ENCODE data around the gene GALNT9.
A peak's percentile ranks its signal among the peaks of the same experiment; 100 is the strongest.

The GALNT9 gene

DNA sequence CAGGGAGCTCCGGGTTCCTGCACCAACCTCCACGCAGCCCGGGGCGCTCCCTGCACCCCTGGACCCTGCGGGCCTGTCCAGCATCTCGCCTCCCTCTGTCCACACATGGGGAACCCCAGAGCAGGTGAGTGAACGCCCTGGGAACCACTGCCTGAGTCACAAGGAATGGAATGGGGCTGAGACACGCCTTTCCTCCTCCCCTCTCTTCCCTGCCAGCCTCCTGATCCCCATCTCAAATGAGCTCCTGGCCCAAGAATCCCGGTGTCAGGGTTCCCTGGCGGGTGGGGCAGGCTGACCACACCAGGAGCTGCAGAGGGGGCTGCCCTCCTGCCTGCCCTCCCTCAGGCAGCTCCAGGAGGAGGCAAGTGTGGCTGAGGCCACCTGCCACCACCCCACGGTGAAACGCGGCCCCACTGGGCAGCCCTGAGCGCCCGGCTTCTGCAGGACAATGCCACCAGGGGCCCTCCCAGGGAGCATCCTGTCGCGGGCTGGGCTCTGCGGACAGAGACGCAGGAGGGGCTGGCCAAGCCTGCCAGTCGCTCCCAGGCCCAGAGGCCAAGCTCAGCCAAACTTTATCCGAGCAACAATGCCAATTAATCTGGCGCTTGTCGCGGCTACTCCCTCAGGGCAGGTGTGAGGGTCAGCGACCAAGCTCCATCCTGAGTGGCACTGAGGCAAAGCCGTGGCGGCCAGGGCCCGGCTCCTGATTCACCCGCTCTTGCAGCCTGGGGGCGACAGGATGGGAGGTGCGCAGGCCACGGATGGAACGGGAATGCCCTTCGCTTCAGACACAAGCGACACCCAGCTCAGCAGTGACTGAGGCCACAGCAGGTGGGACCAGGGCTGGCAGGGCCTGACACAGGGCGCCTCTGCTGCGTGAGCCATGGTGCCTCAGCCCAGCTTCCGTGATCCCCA, 44.3 kb downstream of the GALNT9 start:
- Mint-ChIP-seq H3K27ac (no peak overlapping the region), H3K4me3 (no peak overlapping the region), H3K4me1 (peaks cover 18% of the 10 kb centered on the region), H3K9me3 (peaks cover 4% of the 10 kb centered on the region), H3K36me3 (no peaks in the 10 kb centered on the region), H3K27me3 (peaks cover 72% of the 10 kb centered on the region)
- CTCF ChIA-PET, result interaction anchor here (1.3 kb wide), 1 partner anchor 276 kb away, joined by 3 read pairs; no protein-coding TSS in a partner anchor
- DNase-seq, result no peak

GRCh38 chr12:132284071-132284826, 45.1 kb downstream of the GALNT9 start:
- Mint-ChIP-seq H3K27ac (no peak overlapping the region), H3K4me3 (no peak overlapping the region), H3K36me3 (no peaks in the 10 kb centered on the region), H3K27me3 (peaks cover 73% of the 10 kb centered on the region), H3K9me3 (no peaks in the 10 kb centered on the region), H3K4me1 (peaks cover 18% of the 10 kb centered on the region)
- CTCF ChIA-PET, result interaction anchor here (1.3 kb wide), 1 partner anchor 277 kb away, joined by 3 read pairs; no protein-coding TSS in a partner anchor
- peak; percentile 26 for DNase-seq

DNA sequence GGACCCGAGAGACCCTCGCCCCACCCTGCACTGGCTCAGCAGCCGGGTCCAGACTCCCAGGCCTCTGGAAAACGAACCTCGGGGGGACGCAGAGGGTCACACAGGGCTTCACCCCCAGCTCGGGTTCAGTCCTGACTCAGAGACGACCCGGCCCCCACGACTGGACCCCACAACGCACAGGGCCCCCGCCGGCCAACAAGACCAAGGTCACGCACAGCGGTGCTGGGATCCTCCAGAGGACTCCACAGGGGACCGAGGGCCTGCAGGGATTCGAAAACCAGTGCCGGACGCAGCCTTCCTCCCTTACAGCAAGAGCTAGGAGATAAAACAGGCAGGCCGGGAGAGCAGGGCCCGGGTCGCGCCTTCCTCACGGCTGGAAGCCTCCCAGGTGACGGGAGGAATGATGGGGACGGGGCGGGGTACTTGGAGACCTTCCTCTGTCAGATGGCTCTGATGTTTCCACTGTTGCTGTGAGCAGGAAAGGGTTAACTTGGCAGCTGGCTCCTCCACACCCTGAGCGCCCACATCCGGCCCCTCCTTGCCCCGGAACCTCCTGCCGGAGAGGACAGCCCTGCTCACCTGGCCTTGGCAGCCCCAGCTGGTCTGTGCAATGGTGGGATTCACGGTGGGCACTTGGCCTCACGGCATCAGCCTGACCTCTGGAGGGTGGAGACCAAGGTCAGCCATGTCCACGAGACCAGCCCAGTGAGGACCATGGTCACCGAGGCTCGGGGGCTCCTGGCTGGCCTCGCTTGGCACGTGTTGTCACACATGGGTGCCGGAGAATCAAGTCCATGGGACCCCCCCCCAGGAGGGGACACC, 46.2 kb downstream of the GALNT9 start:
- H3K27ac Mint-ChIP-seq, result no peak overlapping the region
- CTCF ChIA-PET, result interaction anchor here (0.6 kb wide), 1 partner anchor 330 kb away, joined by 3 read pairs; no protein-coding TSS in a partner anchor
- peaks cover 18% of the 10 kb centered on the region for H3K4me1 Mint-ChIP-seq
- peak; percentile 72 for DNase-seq
- no peaks in the 10 kb centered on the region for H3K9me3 Mint-ChIP-seq
- no peaks in the 10 kb centered on the region for H3K36me3 Mint-ChIP-seq
- peak overlapping the region; percentile 15 for H3K4me3 Mint-ChIP-seq
- peaks cover 77% of the 10 kb centered on the region for H3K27me3 Mint-ChIP-seq

GRCh38 chr12:132282031-132282949, 47.1 kb downstream of the GALNT9 start:
- DNase-seq, result no peak
- Mint-ChIP-seq H3K4me1 (peaks cover 18% of the 10 kb centered on the region), H3K36me3 (no peaks in the 10 kb centered on the region), H3K27me3 (peaks cover 73% of the 10 kb centered on the region), H3K9me3 (no peaks in the 10 kb centered on the region), H3K4me3 (no peak overlapping the region), H3K27ac (no peak overlapping the region)
- CTCF ChIA-PET, result interaction anchor here (1.0 kb wide), 1 partner anchor 128 kb away, joined by 4 read pairs; no protein-coding TSS in a partner anchor

GRCh38 chr12:132281038-132281437, 48.4 kb downstream of the GALNT9 start:
- Mint-ChIP-seq H3K36me3 (no peaks in the 10 kb centered on the region), H3K4me3 (no peak overlapping the region), H3K4me1 (peaks cover 18% of the 10 kb centered on the region), H3K9me3 (no peaks in the 10 kb centered on the region), H3K27me3 (peaks cover 64% of the 10 kb centered on the region), H3K27ac (no peak overlapping the region)
- CTCF ChIA-PET, result no interaction called here
- no peak for DNase-seq

DNA sequence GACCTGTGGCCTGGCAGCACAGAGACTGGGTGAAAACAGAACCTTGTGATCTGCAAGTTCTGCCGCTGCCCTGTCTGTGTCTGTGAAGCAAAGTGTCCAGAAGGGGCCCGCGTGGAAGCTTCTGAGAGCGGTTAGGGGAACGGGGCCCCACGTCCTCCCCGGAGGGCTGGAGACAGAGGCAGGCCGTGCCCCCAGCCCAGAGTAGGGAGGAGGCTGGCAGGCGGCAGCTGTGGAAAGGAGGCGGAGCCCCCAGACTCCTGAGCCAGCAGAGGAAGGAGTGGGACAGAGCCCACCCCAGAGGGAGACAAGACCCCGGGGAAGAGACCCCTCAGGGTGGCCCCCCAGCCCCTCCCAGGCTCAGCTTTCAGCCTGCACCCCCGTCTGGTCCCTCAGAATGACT, 49.0 kb downstream of the GALNT9 start:
- H3K4me1 Mint-ChIP-seq, result peaks cover 15% of the 10 kb centered on the region
- no peak overlapping the region for H3K27ac Mint-ChIP-seq
- H3K27me3 Mint-ChIP-seq, result peaks cover 59% of the 10 kb centered on the region
- CTCF ChIA-PET, result no interaction called here
- no peaks in the 10 kb centered on the region for H3K9me3 Mint-ChIP-seq
- no peak overlapping the region for H3K4me3 Mint-ChIP-seq
- no peaks in the 10 kb centered on the region for H3K36me3 Mint-ChIP-seq
- no peak for DNase-seq

- Mint-ChIP-seq H3K9me3 (no peaks in the 10 kb centered on the region), H3K4me3 (no peak overlapping the region), H3K27me3 (peaks cover 58% of the 10 kb centered on the region), H3K27ac (no peak overlapping the region), H3K4me1 (peaks cover 15% of the 10 kb centered on the region), H3K36me3 (no peaks in the 10 kb centered on the region)
- DNase-seq, result no peak
- CTCF ChIA-PET, result no interaction called here
Observed at GRCh38 chr12:132279930-132280329, 49.5 kb downstream of the GALNT9 start.

- Mint-ChIP-seq H3K4me1 (peaks cover 14% of the 10 kb centered on the region), H3K4me3 (no peak overlapping the region), H3K27me3 (peaks cover 53% of the 10 kb centered on the region), H3K9me3 (no peaks in the 10 kb centered on the region), H3K27ac (no peak overlapping the region), H3K36me3 (no peaks in the 10 kb centered on the region)
- CTCF ChIA-PET, result no interaction called here
- DNase-seq, result no peak
Observed at GRCh38 chr12:132279184-132279889, 50.1 kb downstream of the GALNT9 start.

GRCh38 chr12:132278401-132279183, 50.8 kb downstream of the GALNT9 start:
- peaks cover 46% of the 10 kb centered on the region for H3K27me3 Mint-ChIP-seq
- H3K27ac Mint-ChIP-seq, result no peak overlapping the region
- DNase-seq, result no peak
- CTCF ChIA-PET, result no interaction called here
- H3K36me3 Mint-ChIP-seq, result no peaks in the 10 kb centered on the region
- no peaks in the 10 kb centered on the region for H3K9me3 Mint-ChIP-seq
- H3K4me3 Mint-ChIP-seq, result no peak overlapping the region
- peaks cover 7% of the 10 kb centered on the region for H3K4me1 Mint-ChIP-seq

DNA sequence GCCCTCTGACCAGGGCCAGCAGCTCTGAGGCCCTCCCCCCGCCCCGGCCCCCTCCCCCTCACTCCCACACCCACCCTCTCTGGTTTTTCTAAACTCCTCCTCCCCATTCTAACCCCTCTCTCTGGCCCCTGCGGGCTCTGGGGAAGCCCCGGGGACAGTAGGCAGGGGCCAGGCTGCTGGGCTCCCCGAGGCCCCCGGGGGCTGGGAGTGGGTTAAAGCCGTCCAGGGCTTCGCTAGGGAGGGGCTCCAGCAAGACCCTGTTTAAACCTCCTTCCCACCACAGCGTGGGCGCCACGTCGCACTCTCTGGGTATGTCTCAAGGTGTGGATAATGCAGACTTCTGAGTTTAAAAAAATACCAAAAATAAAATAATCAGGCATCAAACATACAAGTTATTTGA, 51.4 kb downstream of the GALNT9 start:
- CTCF ChIA-PET, result no interaction called here
- no peak overlapping the region for H3K4me3 Mint-ChIP-seq
- H3K9me3 Mint-ChIP-seq, result no peaks in the 10 kb centered on the region

DNA sequence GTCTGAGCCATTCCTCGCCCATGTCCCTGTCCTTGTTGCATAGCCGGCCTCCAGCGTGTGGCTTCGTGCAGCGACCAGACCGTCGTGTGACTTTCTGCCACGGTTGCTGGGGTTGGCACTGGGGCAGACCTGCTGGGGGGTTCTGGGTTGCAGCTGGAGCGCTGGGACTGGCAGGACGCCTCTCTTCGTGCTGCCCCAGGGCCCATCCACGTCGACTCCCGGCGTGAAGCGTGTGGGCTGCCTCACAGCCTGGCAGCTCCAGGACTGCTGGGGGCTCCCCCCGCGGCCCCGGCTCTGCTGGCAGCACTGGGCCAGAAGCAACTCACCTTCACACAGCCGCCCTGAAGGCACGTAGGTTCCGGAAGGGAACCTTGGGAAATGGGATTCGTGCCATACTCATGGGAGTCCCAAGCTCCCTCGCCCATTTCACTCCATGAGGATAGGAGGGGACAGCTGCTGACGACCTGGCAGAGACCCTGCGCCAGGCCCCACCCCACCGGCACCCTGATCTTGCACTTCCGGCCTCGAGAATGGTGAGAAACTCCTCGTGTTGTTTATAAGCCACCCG, 51.9 kb downstream of the GALNT9 start:
- H3K9me3 Mint-ChIP-seq, result no peaks in the 10 kb centered on the region
- H3K4me3 Mint-ChIP-seq, result no peak overlapping the region
- H3K4me1 Mint-ChIP-seq, result no peaks in the 10 kb centered on the region
- peaks cover 48% of the 10 kb centered on the region for H3K27me3 Mint-ChIP-seq
- peak overlapping the region; percentile 52 for H3K27ac Mint-ChIP-seq
- CTCF ChIA-PET, result no interaction called here
- no peak for DNase-seq
- H3K36me3 Mint-ChIP-seq, result no peaks in the 10 kb centered on the region

More for the DNA sequence above, 51.4 kb downstream of the GALNT9 start:
- peaks cover 44% of the 10 kb centered on the region for H3K27me3 Mint-ChIP-seq
- peaks cover under 1% of the 10 kb centered on the region for H3K4me1 Mint-ChIP-seq
- DNase-seq, result no peak
- H3K36me3 Mint-ChIP-seq, result no peaks in the 10 kb centered on the region
- no peak overlapping the region for H3K27ac Mint-ChIP-seq

DNA sequence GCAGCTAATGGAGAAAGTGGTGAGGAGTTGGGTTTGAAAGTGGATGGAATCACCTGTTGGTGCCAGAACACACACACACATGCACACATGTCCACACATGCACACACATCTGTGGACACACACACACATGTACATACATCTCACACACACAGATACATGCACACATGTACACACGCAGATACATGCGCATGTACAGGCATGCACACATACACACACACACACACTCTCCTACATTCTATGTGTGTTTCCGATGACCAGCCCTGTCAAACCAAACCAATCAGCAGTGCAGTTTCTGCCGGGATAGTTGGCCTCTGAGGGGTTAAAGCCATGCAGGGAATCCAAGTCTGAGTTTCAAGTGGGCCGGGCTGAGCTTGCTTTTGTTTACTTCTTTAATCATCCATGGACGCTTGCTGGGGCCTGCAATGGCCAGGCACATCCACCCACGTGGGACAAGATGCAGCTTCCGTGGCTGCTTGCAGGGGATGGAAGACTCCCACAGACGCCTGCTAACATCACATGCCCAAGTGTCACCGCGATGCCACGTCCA, 52.5 kb downstream of the GALNT9 start:
- H3K4me1 Mint-ChIP-seq, result no peaks in the 10 kb centered on the region
- H3K27me3 Mint-ChIP-seq, result peaks cover 48% of the 10 kb centered on the region
- CTCF ChIA-PET, result no interaction called here
- peak overlapping the region; percentile 52 for H3K27ac Mint-ChIP-seq
- H3K4me3 Mint-ChIP-seq, result no peak overlapping the region
- H3K9me3 Mint-ChIP-seq, result no peaks in the 10 kb centered on the region
- no peak for DNase-seq
- H3K36me3 Mint-ChIP-seq, result no peaks in the 10 kb centered on the region
